Measurements from ENCODE around the gene CLIP4. TPM values are rescaled to one million over a fixed set of nuclear protein-coding genes. Genes with fewer than 3 reads are reported as not detected.

Gene CLIP4
- 10 to 100 TPM; 20.1 to 21.9 TPM for total RNA-seq

DNA sequence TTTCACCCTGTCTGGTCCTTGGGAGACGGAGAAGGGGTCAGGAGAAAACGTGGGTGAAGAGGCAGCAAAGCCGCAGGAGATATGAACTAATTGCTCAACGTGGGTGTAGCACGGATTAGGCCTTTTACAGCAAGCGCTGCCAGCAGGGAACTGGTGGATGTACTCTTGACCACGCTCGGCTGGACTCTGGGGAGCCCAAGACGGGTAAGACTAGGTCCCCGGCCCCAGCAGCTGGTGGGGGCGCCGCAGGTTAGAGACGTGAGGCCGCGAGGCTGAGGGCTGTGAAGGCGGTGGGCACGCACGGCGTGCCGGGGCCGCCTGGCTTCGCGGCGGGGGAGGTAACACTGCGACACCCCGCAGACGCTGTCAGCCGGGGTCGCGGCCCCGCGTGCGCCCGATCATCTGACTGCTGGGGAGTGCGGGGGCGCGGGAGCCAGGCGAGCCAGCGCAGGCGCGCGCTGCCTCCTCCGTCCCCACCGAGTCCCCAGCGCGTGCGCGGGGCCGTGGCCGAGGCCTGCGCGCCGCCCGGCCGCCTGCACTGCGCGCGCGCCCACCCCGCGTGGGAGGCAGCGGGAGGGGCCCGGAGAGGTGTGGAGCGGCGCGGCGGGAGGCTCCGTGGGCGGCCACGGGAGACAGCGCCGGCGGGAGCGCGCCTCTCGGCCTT lies at the start of gene CLIP4:
TSS of gene CLIP4 (plus strand) at position 470 of the 664 bp plus-strand sequence. CDS start 5,974 bp downstream, outside the sequence.
- peaks cover 12% of the 10 kb centered on the region for H3K36me3 Mint-ChIP-seq (ENCODE audit: low read depth)
- DNase-seq (peak; percentile 61), ATAC-seq (peak; percentile 77)
- CTCF ChIA-PET, result no interaction called here
- peak within 1 kb of the TSS; percentile 88 for H3K4me3 Mint-ChIP-seq
- H3K9me3 Mint-ChIP-seq (ENCODE audit: insufficient read depth), result no peaks in the 10 kb centered on the region
- H3K4me1 Mint-ChIP-seq (ENCODE audit: low read depth), result peaks cover 55% of the 10 kb centered on the region
- POLR2A ChIA-PET, result interaction anchor here (1.0 to 2.9 kb wide), 2 partner anchors 100 to 116 kb away, joined by 4 to 10 read pairs; no protein-coding TSS in a partner anchor
- peak within 1 kb of the TSS; percentile 93 for H3K27ac Mint-ChIP-seq
- H3K27me3 Mint-ChIP-seq (ENCODE audit: low read depth), result peaks cover 19% of the 10 kb centered on the region

GRCh38 chr2:29066271-29066860 lies 48.8 kb upstream of the CLIP4 start:
- ATAC-seq, result no peak

GRCh38 chr2:29066997-29067605 lies 48.1 kb upstream of the CLIP4 start:
- no peak for ATAC-seq
- no peaks in the 10 kb centered on the region for H3K36me3 Mint-ChIP-seq (ENCODE audit: low read depth)
- H3K4me3 Mint-ChIP-seq, result no peak overlapping the region
- no peak for DNase-seq
- no peaks in the 10 kb centered on the region for H3K9me3 Mint-ChIP-seq (ENCODE audit: insufficient read depth)
- CTCF ChIA-PET, result no interaction called here
- no peaks in the 10 kb centered on the region for H3K27me3 Mint-ChIP-seq (ENCODE audit: low read depth)
- no peaks in the 10 kb centered on the region for H3K4me1 Mint-ChIP-seq (ENCODE audit: low read depth)
- POLR2A ChIA-PET, result no interaction called here
- H3K27ac Mint-ChIP-seq, result no peak overlapping the region

More at GRCh38 chr2:29066271-29066860, 48.8 kb upstream of the CLIP4 start:
- ChIA-PET CTCF (no interaction called here), POLR2A (no interaction called here)
- Mint-ChIP-seq H3K36me3 (ENCODE audit: low read depth) (no peaks in the 10 kb centered on the region), H3K4me3 (no peak overlapping the region), H3K4me1 (ENCODE audit: low read depth) (no peaks in the 10 kb centered on the region), H3K27me3 (ENCODE audit: low read depth) (no peaks in the 10 kb centered on the region), H3K9me3 (ENCODE audit: insufficient read depth) (no peaks in the 10 kb centered on the region), H3K27ac (no peak overlapping the region)
- no peak for DNase-seq

GRCh38 chr2:29068513-29068912 lies 46.7 kb upstream of the CLIP4 start:
- DNase-seq (no peak), ATAC-seq (no peak)
- no peaks in the 10 kb centered on the region for H3K4me1 Mint-ChIP-seq (ENCODE audit: low read depth)
- ChIA-PET CTCF (interaction anchor here (1.0 kb wide), 1 partner anchor 53 kb away, joined by 3 read pairs; no protein-coding TSS in a partner anchor), POLR2A (no interaction called here)
- no peaks in the 10 kb centered on the region for H3K9me3 Mint-ChIP-seq (ENCODE audit: insufficient read depth)
- H3K27me3 Mint-ChIP-seq (ENCODE audit: low read depth), result no peaks in the 10 kb centered on the region
- H3K27ac Mint-ChIP-seq, result no peak overlapping the region
- H3K4me3 Mint-ChIP-seq, result no peak overlapping the region
- H3K36me3 Mint-ChIP-seq (ENCODE audit: low read depth), result no peaks in the 10 kb centered on the region

- Mint-ChIP-seq H3K36me3 (ENCODE audit: low read depth) (no peaks in the 10 kb centered on the region), H3K4me1 (ENCODE audit: low read depth) (no peaks in the 10 kb centered on the region), H3K4me3 (no peak overlapping the region), H3K27me3 (ENCODE audit: low read depth) (no peaks in the 10 kb centered on the region), H3K9me3 (ENCODE audit: insufficient read depth) (no peaks in the 10 kb centered on the region), H3K27ac (no peak overlapping the region)
- CTCF ChIA-PET, result no interaction called here
- ATAC-seq (no peak), DNase-seq (no peak)
- POLR2A ChIA-PET, result no interaction called here
These were observed 44.7 kb upstream of the CLIP4 start for GRCh38 chr2:29070526-29070925.

DNA sequence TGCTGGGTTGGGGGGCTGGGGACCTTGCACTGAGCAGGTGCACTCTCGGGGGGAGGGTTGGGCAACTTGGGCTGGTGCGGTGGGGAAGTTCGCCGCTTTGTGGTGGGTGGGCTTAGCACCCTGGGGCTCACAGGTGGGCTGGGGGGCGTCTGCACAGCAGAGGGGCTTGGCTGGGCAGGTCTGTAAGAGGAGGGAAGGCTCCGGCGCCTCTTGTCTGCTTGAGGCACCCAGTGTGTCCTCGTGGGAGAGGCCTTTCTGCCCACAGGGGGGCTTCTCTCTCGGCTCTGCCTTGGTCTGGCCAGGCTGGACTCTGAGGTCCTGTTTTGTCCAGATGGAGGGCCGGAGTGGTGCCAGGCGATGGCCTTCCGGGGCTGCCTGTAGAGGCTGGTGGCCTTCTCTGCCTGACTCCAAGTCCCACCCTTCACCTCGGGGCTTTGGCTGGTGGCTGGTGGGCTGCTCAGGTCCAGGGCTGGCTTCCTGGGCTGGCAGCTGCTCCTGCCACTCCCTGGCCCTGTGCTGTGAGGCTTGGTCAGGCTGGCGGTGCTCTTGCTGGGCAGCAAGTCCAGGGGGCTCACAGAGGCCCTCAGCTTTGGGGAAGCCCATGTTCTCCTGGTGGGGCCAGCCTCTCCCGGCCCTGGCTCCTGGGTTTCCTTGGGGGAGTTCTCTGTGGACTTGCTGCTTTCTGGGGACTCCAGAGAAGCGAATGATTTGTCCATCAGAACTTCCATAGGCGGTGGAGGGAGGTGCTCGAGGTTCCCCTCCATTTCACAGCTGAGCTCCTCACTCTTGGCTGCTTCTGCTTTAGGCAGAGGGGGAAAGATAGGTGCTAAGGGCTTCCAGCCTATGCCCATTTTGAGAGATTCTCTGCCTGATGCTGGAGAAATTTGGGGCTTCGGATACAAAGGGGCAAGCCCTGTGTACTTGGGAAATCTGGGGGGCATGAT lies 43.9 kb upstream of the CLIP4 start:
- DNase-seq (no peak), ATAC-seq (no peak)
- Mint-ChIP-seq H3K36me3 (ENCODE audit: low read depth) (no peaks in the 10 kb centered on the region), H3K27me3 (ENCODE audit: low read depth) (no peaks in the 10 kb centered on the region), H3K9me3 (ENCODE audit: insufficient read depth) (no peaks in the 10 kb centered on the region), H3K27ac (no peak overlapping the region), H3K4me1 (ENCODE audit: low read depth) (no peaks in the 10 kb centered on the region), H3K4me3 (no peak overlapping the region)
- ChIA-PET POLR2A (no interaction called here), CTCF (no interaction called here)

DNA sequence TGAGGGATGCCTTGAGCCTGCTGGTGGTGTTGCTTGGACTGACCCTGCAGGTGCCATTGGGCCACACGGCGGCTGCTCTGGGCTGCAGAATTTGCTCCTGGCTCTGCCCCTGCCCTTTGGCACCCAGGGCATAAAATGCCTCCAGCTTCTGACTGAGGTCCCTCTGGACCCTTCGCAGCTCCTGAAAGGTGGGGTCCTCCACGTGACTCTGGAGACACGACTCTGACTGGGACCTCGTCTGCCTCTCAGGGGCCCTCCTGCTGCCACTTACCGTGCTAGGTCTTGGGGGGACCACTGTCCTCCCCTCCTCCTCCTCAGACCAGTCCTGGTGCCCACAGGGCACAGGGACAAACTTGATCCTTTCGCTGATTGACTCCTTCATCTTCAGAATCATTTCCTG lies 43.0 kb upstream of the CLIP4 start:
- Mint-ChIP-seq H3K27ac (no peak overlapping the region), H3K36me3 (ENCODE audit: low read depth) (no peaks in the 10 kb centered on the region), H3K9me3 (ENCODE audit: insufficient read depth) (no peaks in the 10 kb centered on the region), H3K27me3 (ENCODE audit: low read depth) (no peaks in the 10 kb centered on the region), H3K4me3 (no peak overlapping the region), H3K4me1 (ENCODE audit: low read depth) (no peaks in the 10 kb centered on the region)
- no peak for ATAC-seq
- CTCF ChIA-PET, result no interaction called here
- DNase-seq, result no peak
- POLR2A ChIA-PET, result no interaction called here

GRCh38 chr2:29072971-29073725 lies 42.1 kb upstream of the CLIP4 start:
- H3K4me1 Mint-ChIP-seq (ENCODE audit: low read depth), result no peaks in the 10 kb centered on the region
- H3K9me3 Mint-ChIP-seq (ENCODE audit: insufficient read depth), result no peaks in the 10 kb centered on the region
- ChIA-PET CTCF (interaction anchor here (0.6 kb wide), 1 partner anchor 1136 kb away, joined by 3 read pairs; no protein-coding TSS in a partner anchor), POLR2A (no interaction called here)
- ATAC-seq (no peak), DNase-seq (no peak)
- no peaks in the 10 kb centered on the region for H3K27me3 Mint-ChIP-seq (ENCODE audit: low read depth)
- no peak overlapping the region for H3K4me3 Mint-ChIP-seq
- no peak overlapping the region for H3K27ac Mint-ChIP-seq
- no peaks in the 10 kb centered on the region for H3K36me3 Mint-ChIP-seq (ENCODE audit: low read depth)

- POLR2A ChIA-PET, result no interaction called here
- DNase-seq (no peak), ATAC-seq (no peak)
- CTCF ChIA-PET, result no interaction called here
- Mint-ChIP-seq H3K4me3 (no peak overlapping the region), H3K9me3 (ENCODE audit: insufficient read depth) (no peaks in the 10 kb centered on the region), H3K27ac (no peak overlapping the region), H3K36me3 (ENCODE audit: low read depth) (no peaks in the 10 kb centered on the region), H3K4me1 (ENCODE audit: low read depth) (no peaks in the 10 kb centered on the region), H3K27me3 (ENCODE audit: low read depth) (no peaks in the 10 kb centered on the region)
These were observed 41.3 kb upstream of the CLIP4 start for GRCh38 chr2:29073933-29074332.

- no peak within 1 kb of the TSS for H3K4me3 Mint-ChIP-seq
- no peaks in the 10 kb centered on the region for H3K9me3 Mint-ChIP-seq (ENCODE audit: insufficient read depth)
- ChIA-PET CTCF (no interaction called here), POLR2A (no interaction called here)
- no peaks in the 10 kb centered on the region for H3K36me3 Mint-ChIP-seq (ENCODE audit: low read depth)
- no peak within 1 kb of the TSS for H3K27ac Mint-ChIP-seq
- no peak for DNase-seq
- no peaks in the 10 kb centered on the region for H3K4me1 Mint-ChIP-seq (ENCODE audit: low read depth)
- ATAC-seq, result no peak
- no peaks in the 10 kb centered on the region for H3K27me3 Mint-ChIP-seq (ENCODE audit: low read depth)
These were observed 40.8 kb upstream of the CLIP4 start, which contains the start of gene PCARE for GRCh38 chr2:29074411-29074810. Gene PCARE (minus strand): TSS chr2:29074523. CDS start chr2:29074261, 262 bp downstream.

All from activated CD8-positive, alpha-beta T cell treated with anti-CD3 and anti-CD28 coated beads, Interleukin-2, amount 10 ng/mL, durations not matched to agents 7 days and 5 days (primary cell).